ENCODE data around the gene RDH13.

- TF ChIP-seq, protein P1, sequence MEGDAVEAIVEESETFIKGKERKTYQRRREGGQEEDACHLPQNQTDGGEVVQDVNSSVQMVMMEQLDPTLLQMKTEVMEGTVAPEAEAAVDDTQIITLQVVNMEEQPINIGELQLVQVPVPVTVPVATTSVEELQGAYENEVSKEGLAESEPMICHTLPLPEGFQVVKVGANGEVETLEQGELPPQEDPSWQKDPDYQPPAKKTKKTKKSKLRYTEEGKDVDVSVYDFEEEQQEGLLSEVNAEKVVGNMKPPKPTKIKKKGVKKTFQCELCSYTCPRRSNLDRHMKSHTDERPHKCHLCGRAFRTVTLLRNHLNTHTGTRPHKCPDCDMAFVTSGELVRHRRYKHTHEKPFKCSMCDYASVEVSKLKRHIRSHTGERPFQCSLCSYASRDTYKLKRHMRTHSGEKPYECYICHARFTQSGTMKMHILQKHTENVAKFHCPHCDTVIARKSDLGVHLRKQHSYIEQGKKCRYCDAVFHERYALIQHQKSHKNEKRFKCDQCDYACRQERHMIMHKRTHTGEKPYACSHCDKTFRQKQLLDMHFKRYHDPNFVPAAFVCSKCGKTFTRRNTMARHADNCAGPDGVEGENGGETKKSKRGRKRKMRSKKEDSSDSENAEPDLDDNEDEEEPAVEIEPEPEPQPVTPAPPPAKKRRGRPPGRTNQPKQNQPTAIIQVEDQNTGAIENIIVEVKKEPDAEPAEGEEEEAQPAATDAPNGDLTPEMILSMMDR (IDR thresholded peaks at IDR 0.05): no peak
- no peak for TF ChIP-seq POLR2AphosphoS5 (IDR thresholded peaks at IDR 0.05)
These were observed 14.5 kb downstream of the RDH13 start for GRCh38 chr19:55048446-55048845.
